Ovary (tissue), 3 donors: ENCODE results near the gene TRIM65.

Source experiments
- POLR2A ChIP-seq: fragments of 450-650 bp; IDR thresholded peaks from one replicate; pipeline ENCODE4 v1.6.1; 2017; ENCODE audit warnings: antibody characterized with exemption, mild to moderate bottlenecking, moderate library complexity
- TF ChIP-seq, protein P1 (sequence below), 3 donors: fragments of 450-650 bp in 2 of 3; fragments of 200-600 bp in 1 of 3; IDR thresholded peaks; one replicate each; pipeline versions ENCODE4 v1.5.1 to v1.8.0; 2016 to 2022; ENCODE audit warnings: antibody characterized with exemption in 3 of 3, mild to moderate bottlenecking in 1 of 3
- donor health status: DM: no; HTN: no; CAD: no.

- TF ChIP-seq, protein P1, sequence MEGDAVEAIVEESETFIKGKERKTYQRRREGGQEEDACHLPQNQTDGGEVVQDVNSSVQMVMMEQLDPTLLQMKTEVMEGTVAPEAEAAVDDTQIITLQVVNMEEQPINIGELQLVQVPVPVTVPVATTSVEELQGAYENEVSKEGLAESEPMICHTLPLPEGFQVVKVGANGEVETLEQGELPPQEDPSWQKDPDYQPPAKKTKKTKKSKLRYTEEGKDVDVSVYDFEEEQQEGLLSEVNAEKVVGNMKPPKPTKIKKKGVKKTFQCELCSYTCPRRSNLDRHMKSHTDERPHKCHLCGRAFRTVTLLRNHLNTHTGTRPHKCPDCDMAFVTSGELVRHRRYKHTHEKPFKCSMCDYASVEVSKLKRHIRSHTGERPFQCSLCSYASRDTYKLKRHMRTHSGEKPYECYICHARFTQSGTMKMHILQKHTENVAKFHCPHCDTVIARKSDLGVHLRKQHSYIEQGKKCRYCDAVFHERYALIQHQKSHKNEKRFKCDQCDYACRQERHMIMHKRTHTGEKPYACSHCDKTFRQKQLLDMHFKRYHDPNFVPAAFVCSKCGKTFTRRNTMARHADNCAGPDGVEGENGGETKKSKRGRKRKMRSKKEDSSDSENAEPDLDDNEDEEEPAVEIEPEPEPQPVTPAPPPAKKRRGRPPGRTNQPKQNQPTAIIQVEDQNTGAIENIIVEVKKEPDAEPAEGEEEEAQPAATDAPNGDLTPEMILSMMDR (IDR thresholded peaks at IDR 0.05), result no peak
- no peak for TF ChIP-seq POLR2A
These were observed 4.9 kb downstream of the TRIM65 start for GRCh38 chr17:75891605-75892555.
